ENCODE measurements around the gene ALK.

ALK gene

GRCh38 chr2:29308366-29308765 lies 613.0 kb downstream of the ALK start:
- Histone ChIP-seq H3K27ac (ENCODE audit: low read length) (no peak overlapping the region), H3K27me3 (ENCODE audit: low read depth, low read length) (no peaks in the 10 kb centered on the region), H3K4me3 (ENCODE audit: low read depth in 1 of 2, low read length in 2 of 2) (no peak overlapping the region), H3K9me3 (ENCODE audit: control insufficient read depth in 1 of 2, low read length in 2 of 2) (no peaks in the 10 kb centered on the region), H3K4me1 (ENCODE audit: control insufficient read depth in 1 of 2, insufficient read depth in 2 of 2, low read length in 2 of 2) (peaks cover 0 to 3% of the 10 kb centered on the region in 2 donors), H3K36me3 (ENCODE audit: control insufficient read depth in 1 of 2, insufficient read depth in 2 of 2, low read length in 2 of 2) (no peaks in the 10 kb centered on the region)

- no peak overlapping the region for H3K27ac ChIP-seq (ENCODE audit: low read length)
- no peaks in the 10 kb centered on the region for H3K9me3 ChIP-seq (ENCODE audit: control insufficient read depth in 1 of 2, low read length in 2 of 2)
- peaks cover 0 to 3% of the 10 kb centered on the region in 2 donors for H3K4me1 ChIP-seq (ENCODE audit: control insufficient read depth in 1 of 2, insufficient read depth in 2 of 2, low read length in 2 of 2)
- H3K36me3 ChIP-seq (ENCODE audit: control insufficient read depth in 1 of 2, insufficient read depth in 2 of 2, low read length in 2 of 2): no peaks in the 10 kb centered on the region
- no peaks in the 10 kb centered on the region for H3K27me3 ChIP-seq (ENCODE audit: low read depth, low read length)
- H3K4me3 ChIP-seq (ENCODE audit: low read depth in 1 of 2, low read length in 2 of 2): no peak overlapping the region
Observed at GRCh38 chr2:29307519-29307918, 613.9 kb downstream of the ALK start.

- no peak overlapping the region for H3K27ac ChIP-seq (ENCODE audit: low read length)
- peaks cover 0 to 3% of the 10 kb centered on the region in 2 donors for H3K4me1 ChIP-seq (ENCODE audit: control insufficient read depth in 1 of 2, insufficient read depth in 2 of 2, low read length in 2 of 2)
- H3K27me3 ChIP-seq (ENCODE audit: low read depth, low read length): no peaks in the 10 kb centered on the region
- H3K36me3 ChIP-seq (ENCODE audit: control insufficient read depth in 1 of 2, insufficient read depth in 2 of 2, low read length in 2 of 2): no peaks in the 10 kb centered on the region
- no peak overlapping the region for H3K4me3 ChIP-seq (ENCODE audit: low read depth in 1 of 2, low read length in 2 of 2)
- H3K9me3 ChIP-seq (ENCODE audit: control insufficient read depth in 1 of 2, low read length in 2 of 2): no peaks in the 10 kb centered on the region
Observed at GRCh38 chr2:29305762-29306161, 615.6 kb downstream of the ALK start.

- Histone ChIP-seq H3K9me3 (ENCODE audit: control insufficient read depth in 1 of 2, low read length in 2 of 2) (no peaks in the 10 kb centered on the region), H3K4me3 (ENCODE audit: low read depth in 1 of 2, low read length in 2 of 2) (no peak overlapping the region), H3K27ac (ENCODE audit: low read length) (no peak overlapping the region), H3K27me3 (ENCODE audit: low read depth, low read length) (no peaks in the 10 kb centered on the region), H3K36me3 (ENCODE audit: control insufficient read depth in 1 of 2, insufficient read depth in 2 of 2, low read length in 2 of 2) (no peaks in the 10 kb centered on the region), H3K4me1 (ENCODE audit: control insufficient read depth in 1 of 2, insufficient read depth in 2 of 2, low read length in 2 of 2) (no peaks in the 10 kb centered on the region)
Observed at GRCh38 chr2:29304399-29305060, 616.9 kb downstream of the ALK start.

- no peaks in the 10 kb centered on the region for H3K4me1 ChIP-seq (ENCODE audit: control insufficient read depth in 1 of 2, insufficient read depth in 2 of 2, low read length in 2 of 2)
- H3K27me3 ChIP-seq (ENCODE audit: low read depth, low read length): no peaks in the 10 kb centered on the region
- no peaks in the 10 kb centered on the region for H3K36me3 ChIP-seq (ENCODE audit: control insufficient read depth in 1 of 2, insufficient read depth in 2 of 2, low read length in 2 of 2)
- H3K27ac ChIP-seq (ENCODE audit: low read length): no peak overlapping the region
- H3K9me3 ChIP-seq (ENCODE audit: control insufficient read depth in 1 of 2, low read length in 2 of 2): no peaks in the 10 kb centered on the region
- H3K4me3 ChIP-seq (ENCODE audit: low read depth in 1 of 2, low read length in 2 of 2): no peak overlapping the region
Observed at GRCh38 chr2:29296585-29296984, 624.8 kb downstream of the ALK start.

GRCh38 chr2:29295845-29296244 lies 625.5 kb downstream of the ALK start:
- Histone ChIP-seq H3K27ac (ENCODE audit: low read length) (no peak overlapping the region), H3K4me1 (ENCODE audit: control insufficient read depth in 1 of 2, insufficient read depth in 2 of 2, low read length in 2 of 2) (no peaks in the 10 kb centered on the region), H3K27me3 (ENCODE audit: low read depth, low read length) (no peaks in the 10 kb centered on the region), H3K9me3 (ENCODE audit: control insufficient read depth in 1 of 2, low read length in 2 of 2) (no peaks in the 10 kb centered on the region), H3K4me3 (ENCODE audit: low read depth in 1 of 2, low read length in 2 of 2) (no peak overlapping the region), H3K36me3 (ENCODE audit: control insufficient read depth in 1 of 2, insufficient read depth in 2 of 2, low read length in 2 of 2) (no peaks in the 10 kb centered on the region)

- H3K27ac ChIP-seq (ENCODE audit: low read length): no peak overlapping the region
- H3K27me3 ChIP-seq (ENCODE audit: low read depth, low read length): no peaks in the 10 kb centered on the region
- H3K36me3 ChIP-seq (ENCODE audit: control insufficient read depth in 1 of 2, insufficient read depth in 2 of 2, low read length in 2 of 2): no peaks in the 10 kb centered on the region
- no peak overlapping the region for H3K4me3 ChIP-seq (ENCODE audit: low read depth in 1 of 2, low read length in 2 of 2)
- no peaks in the 10 kb centered on the region for H3K4me1 ChIP-seq (ENCODE audit: control insufficient read depth in 1 of 2, insufficient read depth in 2 of 2, low read length in 2 of 2)
- no peaks in the 10 kb centered on the region for H3K9me3 ChIP-seq (ENCODE audit: control insufficient read depth in 1 of 2, low read length in 2 of 2)
Observed at GRCh38 chr2:29293830-29294438, 627.5 kb downstream of the ALK start.

- H3K27ac ChIP-seq (ENCODE audit: low read length): no peak overlapping the region
- H3K4me3 ChIP-seq (ENCODE audit: low read depth in 1 of 2, low read length in 2 of 2): no peak overlapping the region
- H3K4me1 ChIP-seq (ENCODE audit: control insufficient read depth in 1 of 2, insufficient read depth in 2 of 2, low read length in 2 of 2): no peaks in the 10 kb centered on the region
- no peaks in the 10 kb centered on the region for H3K27me3 ChIP-seq (ENCODE audit: low read depth, low read length)
- H3K9me3 ChIP-seq (ENCODE audit: control insufficient read depth in 1 of 2, low read length in 2 of 2): no peaks in the 10 kb centered on the region
- H3K36me3 ChIP-seq (ENCODE audit: control insufficient read depth in 1 of 2, insufficient read depth in 2 of 2, low read length in 2 of 2): no peaks in the 10 kb centered on the region
Observed at GRCh38 chr2:29290293-29291047, 630.9 kb downstream of the ALK start.

GRCh38 chr2:29284671-29285070 lies 636.7 kb downstream of the ALK start:
- Histone ChIP-seq H3K27me3 (ENCODE audit: low read depth, low read length) (no peaks in the 10 kb centered on the region), H3K4me3 (ENCODE audit: low read depth in 1 of 2, low read length in 2 of 2) (no peak overlapping the region), H3K36me3 (ENCODE audit: control insufficient read depth in 1 of 2, insufficient read depth in 2 of 2, low read length in 2 of 2) (no peaks in the 10 kb centered on the region), H3K27ac (ENCODE audit: low read length) (no peak overlapping the region), H3K9me3 (ENCODE audit: control insufficient read depth in 1 of 2, low read length in 2 of 2) (no peaks in the 10 kb centered on the region), H3K4me1 (ENCODE audit: control insufficient read depth in 1 of 2, insufficient read depth in 2 of 2, low read length in 2 of 2) (peaks cover 0 to 10% of the 10 kb centered on the region in 2 donors)

- no peaks in the 10 kb centered on the region for H3K9me3 ChIP-seq (ENCODE audit: control insufficient read depth in 1 of 2, low read length in 2 of 2)
- H3K36me3 ChIP-seq (ENCODE audit: control insufficient read depth in 1 of 2, insufficient read depth in 2 of 2, low read length in 2 of 2): no peaks in the 10 kb centered on the region
- no peak overlapping the region for H3K27ac ChIP-seq (ENCODE audit: low read length)
- H3K4me3 ChIP-seq (ENCODE audit: low read depth in 1 of 2, low read length in 2 of 2): no peak overlapping the region
- no peaks in the 10 kb centered on the region for H3K27me3 ChIP-seq (ENCODE audit: low read depth, low read length)
- peaks cover 0 to 10% of the 10 kb centered on the region in 2 donors for H3K4me1 ChIP-seq (ENCODE audit: control insufficient read depth in 1 of 2, insufficient read depth in 2 of 2, low read length in 2 of 2)
Observed at GRCh38 chr2:29281916-29282247, 639.5 kb downstream of the ALK start.

- Histone ChIP-seq H3K4me1 (ENCODE audit: control insufficient read depth in 1 of 2, insufficient read depth in 2 of 2, low read length in 2 of 2) (peaks cover 0 to 10% of the 10 kb centered on the region in 2 donors), H3K27me3 (ENCODE audit: low read depth, low read length) (no peaks in the 10 kb centered on the region), H3K27ac (ENCODE audit: low read length) (no peak overlapping the region), H3K36me3 (ENCODE audit: control insufficient read depth in 1 of 2, insufficient read depth in 2 of 2, low read length in 2 of 2) (no peaks in the 10 kb centered on the region), H3K9me3 (ENCODE audit: control insufficient read depth in 1 of 2, low read length in 2 of 2) (no peaks in the 10 kb centered on the region), H3K4me3 (ENCODE audit: low read depth in 1 of 2, low read length in 2 of 2) (peak overlapping the region; percentile 19 to 20)
Observed at GRCh38 chr2:29281086-29281915, 640.1 kb downstream of the ALK start.
